Memory B cell (primary cell): ENCODE measurements around the gene SNRNP27.
"Not testable (repeated sequence)": the region's sequence is repeated elsewhere in the genome, so short reads cannot be mapped to it uniquely, and the experiment has no call there.

Source experiments
- ATAC-seq: fragments of 150-1000 bp; cut with Tn5 transposase; 2 replicates; pipeline ENCODE4 v1.10.0; 2021; ENCODE audit warnings: low read depth, mild to moderate bottlenecking, moderate library complexity
- DNase-seq, 2 donors: peaks; one replicate each; pipeline ENCODE4 v3.0.0; 2022; ENCODE audit warnings: low spot score in 2 of 2
- H3K27ac Mint-ChIP-seq: one replicate; pipeline ENCODE4 v1.8.0; 2022; ENCODE audit warnings: mild to moderate bottlenecking, moderate library complexity, mixed read lengths
- H3K27me3 Mint-ChIP-seq: one replicate; pipeline ENCODE4 v1.8.0; 2022; ENCODE audit warnings: mixed read lengths
- H3K36me3 Mint-ChIP-seq: one replicate; pipeline ENCODE4 v1.8.0; 2022; ENCODE audit warnings: mild to moderate bottlenecking, mixed read lengths
- H3K4me1 Mint-ChIP-seq: one replicate; pipeline ENCODE4 v1.8.0; 2022; ENCODE audit warnings: mixed read lengths
- H3K4me3 Mint-ChIP-seq: one replicate; pipeline ENCODE4 v1.8.0; 2022; ENCODE audit warnings: mild to moderate bottlenecking, moderate library complexity, mixed read lengths
- H3K9me3 Mint-ChIP-seq: one replicate; pipeline ENCODE4 v1.8.0; 2022; ENCODE audit warnings: mixed read lengths

Gene SNRNP27

DNA sequence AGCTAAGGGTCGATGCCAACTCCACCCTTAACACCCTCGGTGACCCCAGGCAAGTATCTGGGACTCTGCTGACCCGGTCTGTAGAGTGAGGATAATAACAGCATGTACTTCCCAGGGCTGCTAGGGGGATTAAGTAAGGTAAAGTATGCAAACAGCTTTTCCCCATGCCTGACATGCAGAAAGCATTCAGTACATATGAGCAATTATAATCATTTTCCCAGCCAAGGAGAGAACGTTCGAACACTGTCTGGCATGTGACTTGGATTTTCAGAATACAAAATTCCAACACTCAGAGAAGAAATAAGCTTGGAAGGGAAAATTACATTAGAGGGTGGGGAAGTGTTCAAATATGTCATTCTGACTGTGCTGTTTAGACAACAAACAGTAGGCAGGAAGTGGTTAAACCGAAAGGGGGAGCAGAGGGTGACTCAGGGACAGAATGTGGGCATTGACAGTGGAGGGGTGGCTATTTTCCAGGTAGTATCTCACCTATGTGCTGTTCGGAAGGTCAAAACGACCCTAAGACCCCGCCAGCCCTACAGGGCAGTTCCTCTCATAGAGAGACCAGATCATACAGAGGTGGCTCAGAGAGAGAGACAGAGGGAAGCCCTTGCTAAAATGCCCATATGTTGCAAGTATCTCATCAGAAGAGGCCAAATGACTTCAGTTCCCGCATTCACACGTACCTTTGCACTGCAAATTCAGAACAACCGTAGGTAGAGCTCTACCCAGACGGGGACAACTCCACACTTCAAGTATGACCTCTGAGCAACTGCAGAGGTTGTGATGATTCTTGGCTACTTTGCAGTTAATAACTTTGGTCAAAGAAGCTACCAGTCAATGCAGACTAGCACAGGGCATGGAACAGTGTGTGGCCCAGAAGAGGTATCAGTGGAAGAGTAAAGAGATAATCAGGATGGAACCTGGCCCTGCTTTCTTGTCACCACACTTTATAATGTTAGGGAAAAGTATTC lies 52.9 kb downstream of the SNRNP27 start:
- Mint-ChIP-seq H3K36me3 (peaks cover 10% of the 10 kb centered on the region), H3K27me3 (no peaks in the 10 kb centered on the region), H3K9me3 (no peaks in the 10 kb centered on the region), H3K4me3 (no peak overlapping the region), H3K4me1 (peaks cover 8% of the 10 kb centered on the region), H3K27ac (no peak overlapping the region)
- ATAC-seq (peak; percentile 44), DNase-seq (no peak)

DNA sequence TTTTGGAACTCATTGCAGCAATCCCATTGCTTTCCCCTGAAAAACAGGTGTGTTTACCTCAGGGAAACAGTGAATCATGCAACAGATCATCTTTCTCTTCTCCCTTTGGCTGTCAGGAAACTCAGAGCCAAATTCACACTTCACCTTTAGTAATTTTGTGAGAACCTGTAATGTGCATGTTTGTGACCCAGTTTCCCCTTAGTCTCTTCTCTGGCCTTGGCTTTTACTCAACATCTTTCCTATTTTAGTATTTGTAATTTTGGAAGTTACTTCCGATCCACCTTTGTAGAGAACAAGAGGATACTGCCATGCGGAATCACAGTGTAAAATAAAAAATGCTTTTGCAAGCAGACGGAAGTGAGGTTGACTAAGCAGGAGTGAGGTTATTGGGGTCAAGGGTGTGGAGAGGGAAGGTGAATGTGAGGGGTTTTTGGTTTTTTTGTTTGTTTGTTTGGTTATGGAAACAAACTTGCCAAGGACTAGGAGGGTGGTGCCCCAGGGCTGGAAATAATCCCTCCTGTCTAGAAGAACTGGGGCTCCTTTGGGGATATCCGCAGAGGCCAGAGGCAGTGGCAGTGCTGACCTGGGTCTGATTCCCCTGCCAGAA lies 53.7 kb downstream of the SNRNP27 start:
- peaks cover 10% of the 10 kb centered on the region for H3K4me1 Mint-ChIP-seq
- no peaks in the 10 kb centered on the region for H3K9me3 Mint-ChIP-seq
- H3K4me3 Mint-ChIP-seq = no peak overlapping the region
- no peak overlapping the region for H3K27ac Mint-ChIP-seq
- ATAC-seq = no peak
- H3K36me3 Mint-ChIP-seq = peaks cover 6% of the 10 kb centered on the region
- H3K27me3 Mint-ChIP-seq = peaks cover 2% of the 10 kb centered on the region
- DNase-seq = no peak

DNA sequence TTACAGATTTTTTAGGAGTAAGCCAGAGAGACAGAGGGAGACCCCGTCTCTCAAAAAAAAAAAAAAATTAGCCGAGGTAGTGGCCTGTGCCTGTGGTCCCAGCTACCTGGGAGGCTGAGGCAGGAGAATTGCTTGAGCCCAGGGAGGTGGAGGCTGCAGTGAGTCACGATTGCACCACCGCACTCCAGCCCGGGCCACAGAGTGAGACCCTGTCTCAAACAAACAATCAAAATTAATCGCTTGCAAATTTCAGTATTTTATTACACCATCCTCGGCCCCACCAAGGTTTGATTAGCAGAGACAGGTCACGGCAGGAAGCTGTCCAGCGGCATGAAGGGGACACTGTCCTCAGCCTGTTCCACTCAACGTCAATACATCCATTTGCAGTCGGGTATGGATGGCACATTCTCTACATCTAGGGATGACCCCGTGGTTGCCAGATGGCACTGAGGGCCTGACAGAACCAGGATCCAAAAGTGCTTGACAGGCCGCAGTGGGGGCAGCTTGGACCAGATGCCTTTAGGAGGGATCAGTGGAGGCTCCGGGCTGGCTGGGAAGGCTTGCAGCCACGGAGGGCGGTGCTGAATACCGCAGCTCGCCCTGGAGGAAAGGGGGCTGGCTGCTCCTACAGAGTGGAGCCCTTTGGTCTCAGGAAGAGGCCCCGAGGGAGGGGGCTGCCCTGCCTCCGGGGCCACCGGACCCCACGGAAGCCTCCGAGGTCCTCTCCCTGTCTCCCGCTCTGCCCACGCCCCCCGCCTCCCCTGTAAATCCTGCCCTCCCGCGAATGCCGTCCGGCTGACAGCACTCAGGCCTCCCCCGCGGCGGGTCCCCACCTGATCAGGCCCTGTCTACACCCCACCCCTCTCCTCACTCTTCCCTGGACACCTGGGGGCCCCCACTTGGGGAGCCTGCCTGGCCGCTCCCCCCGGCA lies 54.5 kb downstream of the SNRNP27 start:
- H3K27me3 Mint-ChIP-seq = peaks cover 2% of the 10 kb centered on the region
- no peak for DNase-seq
- no peak overlapping the region for H3K27ac Mint-ChIP-seq
- no peak overlapping the region for H3K4me3 Mint-ChIP-seq
- H3K9me3 Mint-ChIP-seq = no peaks in the 10 kb centered on the region
- H3K4me1 Mint-ChIP-seq = peaks cover 14% of the 10 kb centered on the region
- peaks cover 3% of the 10 kb centered on the region for H3K36me3 Mint-ChIP-seq
- no peak for ATAC-seq

DNA sequence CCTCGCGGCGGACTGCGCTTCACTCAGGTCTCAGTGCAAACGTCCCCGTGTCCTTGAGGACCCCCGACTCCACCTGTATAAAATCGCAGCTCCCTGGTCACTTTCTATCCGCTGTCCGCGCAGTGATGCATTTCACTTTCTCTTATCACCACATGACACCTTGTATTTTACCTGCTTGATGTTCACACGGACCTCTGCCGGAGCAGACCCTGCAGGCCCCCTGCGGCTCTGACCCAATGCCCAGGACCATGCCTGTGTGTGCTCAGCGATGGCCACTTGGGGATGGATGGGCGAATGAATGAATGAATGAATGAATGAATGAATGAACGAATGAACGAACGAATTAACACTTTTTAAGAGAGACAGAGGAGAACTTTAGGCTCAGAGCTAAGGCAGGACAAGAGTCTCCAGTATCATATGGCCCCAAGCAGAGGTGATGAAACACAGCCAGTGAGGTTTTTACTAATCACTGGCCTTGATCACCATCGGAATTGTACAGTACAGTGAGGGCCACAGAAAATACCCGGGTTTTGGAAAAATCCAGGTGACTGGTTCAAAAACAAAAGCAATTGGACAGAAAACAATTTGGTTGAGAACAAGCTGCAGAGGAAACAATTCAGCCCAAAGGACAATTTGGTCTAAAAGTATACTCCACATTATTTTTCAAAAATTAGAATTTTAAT lies 55.3 kb downstream of the SNRNP27 start:
- peaks cover 14% of the 10 kb centered on the region for H3K4me1 Mint-ChIP-seq
- no peaks in the 10 kb centered on the region for H3K9me3 Mint-ChIP-seq
- DNase-seq (no peak), ATAC-seq (no peak)
- H3K27ac Mint-ChIP-seq = no peak overlapping the region
- no peak overlapping the region for H3K4me3 Mint-ChIP-seq
- peaks cover 2% of the 10 kb centered on the region for H3K36me3 Mint-ChIP-seq
- peaks cover 2% of the 10 kb centered on the region for H3K27me3 Mint-ChIP-seq

DNA sequence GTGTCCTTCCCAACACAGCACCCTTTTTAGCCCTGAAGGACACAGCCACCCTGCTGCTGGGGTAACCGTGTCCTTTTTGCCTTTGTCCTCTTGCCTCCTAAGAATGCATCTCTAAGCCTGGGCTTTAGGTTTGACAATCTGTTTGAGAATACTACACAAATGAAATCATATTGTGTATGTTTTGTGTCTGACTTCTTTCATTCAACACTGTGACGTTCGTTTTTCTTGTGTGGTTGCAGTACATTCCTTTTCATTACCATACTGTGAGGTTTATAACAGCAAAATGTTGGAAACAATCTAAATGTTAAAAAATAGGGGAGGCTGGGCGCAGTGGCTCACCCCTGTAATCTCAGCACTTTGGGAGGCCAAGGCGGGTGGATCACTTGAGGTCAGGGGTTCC lies 56.5 kb downstream of the SNRNP27 start:
- H3K27ac Mint-ChIP-seq = no peak overlapping the region
- no peaks in the 10 kb centered on the region for H3K9me3 Mint-ChIP-seq
- H3K27me3 Mint-ChIP-seq = peaks cover 2% of the 10 kb centered on the region
- no peaks in the 10 kb centered on the region for H3K36me3 Mint-ChIP-seq
- H3K4me1 Mint-ChIP-seq = peaks cover 14% of the 10 kb centered on the region
- no peak overlapping the region for H3K4me3 Mint-ChIP-seq
- DNase-seq = no peak
- ATAC-seq = no peak

DNA sequence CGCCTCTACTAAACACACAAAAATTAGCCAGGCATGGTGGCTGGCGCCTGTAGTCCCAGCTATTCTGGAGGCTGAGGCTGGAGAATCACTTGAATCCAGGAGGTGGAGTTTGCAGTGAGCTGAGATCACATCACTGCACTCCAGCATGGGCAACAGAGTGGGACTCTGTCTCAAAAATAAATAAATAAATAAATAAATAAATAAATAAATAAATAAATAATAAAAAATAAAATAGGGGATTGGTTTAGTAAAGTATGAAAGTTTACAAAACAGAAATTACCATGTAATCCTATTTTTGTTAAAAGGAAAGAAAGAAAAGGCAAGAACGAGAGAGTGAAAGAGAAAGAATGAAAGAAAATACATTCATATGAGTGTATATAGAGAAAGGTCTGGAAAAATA lies 56.9 kb downstream of the SNRNP27 start:
- not testable (repeated sequence) for H3K36me3 Mint-ChIP-seq, H3K4me3 Mint-ChIP-seq, DNase-seq, H3K9me3 Mint-ChIP-seq, H3K27me3 Mint-ChIP-seq, ATAC-seq, H3K27ac Mint-ChIP-seq
- peaks cover 14% of the 10 kb centered on the region for H3K4me1 Mint-ChIP-seq

DNA sequence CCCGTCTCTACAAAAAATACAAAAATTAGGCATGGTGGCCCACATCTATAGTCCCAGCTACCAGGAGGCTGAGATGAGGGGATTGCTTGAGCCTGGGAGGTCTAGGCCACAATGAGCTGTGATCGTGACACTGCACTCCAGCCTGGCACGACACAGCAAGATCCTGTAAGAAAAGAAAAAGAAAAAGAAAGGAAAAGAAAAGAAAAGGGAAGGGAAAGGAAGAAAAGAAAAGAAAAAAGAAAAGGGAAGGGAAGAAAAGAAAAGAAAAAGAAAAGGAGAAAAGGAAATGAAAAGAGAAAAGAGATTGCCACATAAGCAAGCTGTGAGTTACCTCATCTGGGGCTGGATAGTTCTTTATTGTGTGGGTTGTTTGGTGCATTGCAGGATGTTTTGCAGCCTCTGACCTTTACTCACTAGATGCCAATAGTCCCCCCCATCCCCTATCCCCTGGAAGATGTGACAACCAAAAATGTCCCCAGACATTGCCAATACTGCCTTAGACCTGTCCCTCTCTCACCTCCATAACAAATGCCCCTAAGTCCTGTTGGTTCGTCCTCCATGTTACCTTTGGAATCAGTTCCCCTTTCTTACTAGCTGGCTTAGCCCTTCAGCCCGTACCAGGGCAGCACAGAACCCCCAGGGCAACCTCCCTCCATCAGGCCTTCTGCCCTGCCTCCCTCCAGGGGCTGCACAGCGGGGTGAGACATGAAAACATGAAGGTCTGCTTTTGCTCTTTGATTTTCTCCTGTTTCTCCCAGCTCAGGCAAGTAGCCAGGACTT lies 58.8 kb downstream of the SNRNP27 start:
- peaks cover 8% of the 10 kb centered on the region for H3K4me1 Mint-ChIP-seq
- ATAC-seq (no peak), DNase-seq (no peak)
- no peaks in the 10 kb centered on the region for H3K9me3 Mint-ChIP-seq
- no peak overlapping the region for H3K4me3 Mint-ChIP-seq
- H3K27ac Mint-ChIP-seq = no peak overlapping the region
- H3K36me3 Mint-ChIP-seq = no peaks in the 10 kb centered on the region
- peaks cover 3% of the 10 kb centered on the region for H3K27me3 Mint-ChIP-seq

DNA sequence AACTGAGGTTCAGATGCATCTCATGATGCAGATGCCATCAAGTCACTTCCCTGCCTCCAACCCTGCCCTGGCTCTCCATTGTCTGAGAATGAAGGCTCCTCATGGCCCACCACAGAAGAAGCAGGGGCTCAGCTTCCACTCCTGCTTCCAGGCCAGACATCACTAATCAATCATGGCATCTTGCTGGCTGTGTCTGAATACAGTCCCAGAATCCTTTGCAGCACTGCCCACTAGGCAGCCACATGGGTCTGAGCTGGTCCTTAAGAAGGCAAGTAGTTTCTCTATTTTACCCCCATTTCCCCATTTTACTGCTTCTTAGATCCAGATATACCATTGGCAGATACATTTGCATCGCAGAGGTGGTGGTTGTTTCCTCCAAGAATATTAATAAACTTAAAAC lies 60.3 kb downstream of the SNRNP27 start:
- H3K9me3 Mint-ChIP-seq = no peaks in the 10 kb centered on the region
- DNase-seq (no peak), ATAC-seq (no peak)
- no peaks in the 10 kb centered on the region for H3K36me3 Mint-ChIP-seq
- H3K4me1 Mint-ChIP-seq = peaks cover 8% of the 10 kb centered on the region
- H3K27ac Mint-ChIP-seq = no peak overlapping the region
- no peak overlapping the region for H3K4me3 Mint-ChIP-seq
- H3K27me3 Mint-ChIP-seq = peaks cover 3% of the 10 kb centered on the region
